GM12892 (cell line): ENCODE measurements around the gene CELF2. TPM values are rescaled to one million over a fixed set of nuclear protein-coding genes. Genes with fewer than 3 reads are reported as not detected.
A peak's percentile ranks its signal among the peaks of the same experiment; 100 is the strongest.

Experiments used
- DNase-seq: peaks from one replicate; pipeline ENCODE4 v3.0.0; 2011; ENCODE audit not compliant: insufficient read length
- FAIRE-seq: peaks from 2 replicates; lab custom pipeline; 2011; peaks lifted over from hg19 to GRCh38; lab: Jason Lieb, UNC
- POLR2A ChIP-seq: IDR thresholded peaks from 2 replicates; pipeline ENCODE4 v1.6.1; 2011; ENCODE audit warnings: low read depth, low read length, control low read depth
- POLR2AphosphoS5 ChIP-seq: IDR thresholded peaks from 2 replicates; pipeline ENCODE4 v1.6.1; 2011; ENCODE audit warnings: low read depth, low read length, control low read depth
- TAF1 ChIP-seq: IDR thresholded peaks from 2 replicates; pipeline ENCODE4 v1.6.1; 2011; ENCODE audit warnings: low read depth, mild to moderate bottlenecking, control low read depth, low read length, borderline replicate concordance
- polyA plus RNA-seq: library from polyadenylated mRNA; unstranded; fragments of >200 nt; gene quantifications from one replicate; pipeline ENCODE4 v1.2.1, GENCODE V29; 2012; ENCODE audit warnings: missing spikeins, inconsistent platforms; ENCODE audit not compliant: missing spikeins

Gene CELF2
- 39.7 TPM for polyA plus RNA-seq

GRCh38 chr10:11017570-11018431 lies at the start of gene CELF2:
Gene CELF2, plus strand, starts transcription at chr10:11017872. Its CDS starts 218 bp downstream, at chr10:11018090.
- FAIRE-seq (no peak), DNase-seq (peak; percentile 27)
- TF ChIP-seq POLR2AphosphoS5 (no peak), POLR2A (no peak), TAF1 (no peak)

- FAIRE-seq (no peak), DNase-seq (no peak)
- TF ChIP-seq POLR2A: no peak
- no peak for TF ChIP-seq TAF1
- no peak for TF ChIP-seq POLR2AphosphoS5
Measured at GRCh38 chr10:10968257-10968588, 49.4 kb upstream of the CELF2 start.

- no peak for FAIRE-seq
- DNase-seq: no peak
- TF ChIP-seq TAF1 (no peak), POLR2AphosphoS5 (no peak), POLR2A (no peak)
Measured at GRCh38 chr10:10973310-10973709, 44.4 kb upstream of the CELF2 start.

- DNase-seq (no peak), FAIRE-seq (no peak)
- TF ChIP-seq TAF1 (no peak), POLR2AphosphoS5 (no peak), POLR2A (no peak)
Measured at GRCh38 chr10:10975647-10976046, 42.0 kb upstream of the CELF2 start.

- FAIRE-seq (no peak), DNase-seq (no peak)
- TF ChIP-seq POLR2AphosphoS5 (no peak), POLR2A (no peak), TAF1 (no peak)
Measured at GRCh38 chr10:10976652-10977051, 41.0 kb upstream of the CELF2 start.

GRCh38 chr10:10977226-10977956 lies 40.3 kb upstream of the CELF2 start:
- no peak for TF ChIP-seq POLR2A
- no peak for TF ChIP-seq POLR2AphosphoS5
- TF ChIP-seq TAF1: no peak
- DNase-seq (no peak), FAIRE-seq (no peak)

- TF ChIP-seq POLR2A: no peak
- TF ChIP-seq TAF1: no peak
- TF ChIP-seq POLR2AphosphoS5: no peak
- no peak for DNase-seq
- no peak for FAIRE-seq
Measured at GRCh38 chr10:10977978-10978377, 39.7 kb upstream of the CELF2 start.

- FAIRE-seq (no peak), DNase-seq (no peak)
- TF ChIP-seq POLR2A: no peak
- no peak for TF ChIP-seq TAF1
- no peak for TF ChIP-seq POLR2AphosphoS5
Measured at GRCh38 chr10:10985361-10985760, 32.3 kb upstream of the CELF2 start.

GRCh38 chr10:10986606-10987005 lies 31.1 kb upstream of the CELF2 start:
- FAIRE-seq (no peak), DNase-seq (no peak)
- TF ChIP-seq TAF1 (no peak), POLR2AphosphoS5 (no peak), POLR2A (no peak)

GRCh38 chr10:10987111-10987510 lies 30.6 kb upstream of the CELF2 start:
- DNase-seq (no peak), FAIRE-seq (no peak)
- TF ChIP-seq TAF1 (no peak), POLR2A (no peak), POLR2AphosphoS5 (no peak)

- no peak for FAIRE-seq
- no peak for TF ChIP-seq POLR2AphosphoS5
- TF ChIP-seq TAF1: no peak
- TF ChIP-seq POLR2A: no peak
- no peak for DNase-seq
Measured at GRCh38 chr10:10989669-10990068, 28.0 kb upstream of the CELF2 start.
